HepG2 (cell line): ENCODE data around the gene RNFT2. TPM values are rescaled to one million over a fixed set of nuclear protein-coding genes. Genes with fewer than 3 reads are reported as not detected.

Experiments
- ATAC-seq: fragments of 200-7000 bp; cut with Tn5 transposase; 3 replicates; pipeline ENCODE4 v1.9.1; 2020; ENCODE audit warnings: mild to moderate bottlenecking, moderate library complexity
- BruUV-seq: library from RNA; stranded (reverse); fragments of 400-500 nt; replicated peaks from 2 replicates; lab custom pipeline; 2021; lab: Mats Ljungman, UMichigan
- CTCF ChIA-PET: fragments of 300-600 bp; formaldehyde crosslinking; extraction: SDS; loops from one replicate; lab custom pipeline; 2021; ENCODE audit warnings: low total read pairs, inconsistent platforms, low intra/inter-chr PET ratio; lab: Yijun Ruan, JAX
- POLR2A ChIA-PET: fragments of 350-600 bp; sonication (Branson Sonifier 250); formaldehyde crosslinking; loops from one replicate; lab custom pipeline; 2020; ENCODE audit warnings: antibody characterized with exemption, inconsistent platforms; lab: Yijun Ruan, JAX
- DNase-seq: peaks from one replicate; pipeline ENCODE4 v3.0.0-alpha.2; 2015; ENCODE audit warnings: low spot score
- FAIRE-seq: peaks from 3 replicates; lab custom pipeline; 2011; peaks lifted over from hg19 to GRCh38; lab: Jason Lieb, UNC
- H2AFZ ChIP-seq: one replicate; pipeline ENCODE4 v1.6.1; 2011; ENCODE audit warnings: low read length, inconsistent platforms
- H3K27ac ChIP-seq: fragments of 300-600 bp; 3 replicates; pipeline ENCODE4 v1.8.0; 2011; ENCODE audit warnings: mixed run types, mild to moderate bottlenecking, mixed read lengths, low read length, inconsistent platforms; ENCODE audit not compliant: insufficient read depth; ENCODE audit errors: extremely low read length
- H3K27me3 ChIP-seq, 2 experiments: fragments of 200-600 bp in 1 of 2; 2 replicates in 1 of 2; 3 replicates in 1 of 2; pipeline versions ENCODE4 v1.6.0 to v1.8.0; 2011; ENCODE audit warnings: low read length in 2 of 2, mild to moderate bottlenecking in 2 of 2, moderate library complexity in 2 of 2, inconsistent platforms in 1 of 2; ENCODE audit not compliant: insufficient read depth in 2 of 2, control insufficient read depth in 1 of 2
- H3K36me3 ChIP-seq, 2 experiments: fragments of 200-600 bp in 1 of 2; replicated peaks in 1 of 2; 2 replicates in 1 of 2; 3 replicates in 1 of 2; pipeline versions ENCODE4 v1.5.1 to v1.8.0; 2011; ENCODE audit warnings: low read length in 2 of 2, inconsistent platforms in 1 of 2; ENCODE audit not compliant: insufficient read depth in 2 of 2, control insufficient read depth in 1 of 2
- H3K4me1 ChIP-seq: 2 replicates; pipeline ENCODE4 v1.5.1; 2012; ENCODE audit warnings: low read length, inconsistent platforms; ENCODE audit not compliant: insufficient read depth
- H3K4me2 ChIP-seq: 2 replicates; pipeline ENCODE4 v1.6.0; 2011; ENCODE audit warnings: low read depth, low read length, inconsistent platforms
- H3K4me3 ChIP-seq, 3 experiments: fragments of 200-600 bp in 1 of 3; sonication (generic), shearing (Covaris generic) in 1 of 3; replicated peaks in 1 of 3; 2 replicates each; pipeline ENCODE4 v1.5.1; 2011 to 2016; ENCODE audit warnings: low read length in 3 of 3, inconsistent platforms in 2 of 3, low read depth in 2 of 3, mild to moderate bottlenecking in 2 of 3, control low read depth in 1 of 3, mixed read lengths in 1 of 3; ENCODE audit not compliant: insufficient read depth in 1 of 3
- H3K79me2 ChIP-seq: one replicate; pipeline ENCODE4 v1.6.1; 2011; ENCODE audit warnings: low read length, inconsistent platforms; ENCODE audit not compliant: insufficient read depth
- H3K9ac ChIP-seq: 2 replicates; pipeline ENCODE4 v1.6.0; 2011; ENCODE audit warnings: mild to moderate bottlenecking, low read depth, low read length, inconsistent platforms; ENCODE audit not compliant: insufficient read depth
- H3K9me3 ChIP-seq: 2 replicates; pipeline ENCODE4 v1.5.1; 2012; ENCODE audit warnings: mild to moderate bottlenecking, low read length
- H4K20me1 ChIP-seq: 2 replicates; pipeline ENCODE4 v1.6.0; 2011; ENCODE audit warnings: inconsistent platforms, mild to moderate bottlenecking, low read length, moderate library complexity; ENCODE audit not compliant: insufficient read depth
- IRX3 ChIP-seq: sonication (generic); formaldehyde crosslinking; IDR thresholded peaks from 2 replicates; pipeline ENCODE4 v1.8.1; 2023; ENCODE audit warnings: mild to moderate bottlenecking, low read depth, missing genetic modification reagents, borderline replicate concordance
- PHF20 ChIP-seq: sonication (generic); formaldehyde crosslinking; IDR thresholded peaks from 2 replicates; pipeline ENCODE4 v1.5.0; 2020; ENCODE audit warnings: mild to moderate bottlenecking, missing genetic modification reagents
- SP1 ChIP-seq, 2 experiments: fragments of 450-650 bp in 1 of 2; sonication (generic) in 1 of 2; formaldehyde crosslinking in 1 of 2; IDR thresholded peaks; 2 replicates each; pipeline versions ENCODE4 v1.4.0 to v1.6.1; 2016 to 2020; ENCODE audit warnings: missing genetic modification reagents in 1 of 2
- ZFP1 ChIP-seq: IDR thresholded peaks from 2 replicates; pipeline ENCODE4 v1.6.1; 2016
- ZNF382 ChIP-seq: sonication (generic); formaldehyde crosslinking; IDR thresholded peaks from 2 replicates; pipeline ENCODE4 v1.5.0; 2020; ENCODE audit warnings: missing genetic modification reagents, mild to moderate bottlenecking, borderline replicate concordance
- ZNF567 ChIP-seq: sonication (generic); formaldehyde crosslinking; IDR thresholded peaks from 2 replicates; pipeline ENCODE4 v1.8.1; 2023; ENCODE audit warnings: mild to moderate bottlenecking, missing genetic modification reagents, borderline replicate concordance
- ZNF780A ChIP-seq: sonication (generic); formaldehyde crosslinking; IDR thresholded peaks from 2 replicates; pipeline ENCODE4 v1.8.0; 2022; ENCODE audit warnings: mild to moderate bottlenecking, missing genetic modification reagents, moderate library complexity
- ZSCAN21 ChIP-seq: sonication (generic); formaldehyde crosslinking; IDR thresholded peaks from 2 replicates; pipeline ENCODE4 v1.8.0; 2022; ENCODE audit warnings: mild to moderate bottlenecking, missing genetic modification reagents, moderate library complexity, borderline replicate concordance
- WGBS: methylation state at CpG from one replicate; pipeline ENCODE4 v1.1.6; 2017; ENCODE audit warnings: low lambda C conversion rate; 5-methylcytosine and 5-hydroxymethylcytosine counted together
- in situ Hi-C: cut with HindIII; loops from 2 replicates; pipeline ENCODE4 v1.10.0; 2017; ENCODE audit warnings: low pct_unique_long_range_greater_than_20kb; ENCODE audit not compliant: extremely low pct_ligation_motif_present
- intact Hi-C: fragments of 100-400 bp; cut with micrococcal nuclease; formaldehyde crosslinking; loops from one replicate; pipeline ENCODE4 v1.10.0; 2022; ENCODE audit not compliant: unreplicated experiment
- polyA plus RNA-seq, 8 experiments: library from polyadenylated mRNA; depleted of rRNA in 3 of 8; stranded (reverse) in 7 of 8; unstranded in 1 of 8; fragments of >200 nt; fragmentation: Illumina TruSeq in 4 of 8; extraction: Trizol in 4 of 8; gene quantifications; 2 replicates each; pipeline versions ENCODE4 v1.2.1 to v1.2.3, GENCODE V29; 2011 to 2016; ENCODE audit warnings: low read depth in 4 of 8, missing spikeins in 1 of 8, mixed read lengths in 1 of 8; ENCODE audit not compliant: insufficient read depth in 1 of 8
- total RNA-seq, 5 experiments: library from RNA; depleted of rRNA; stranded (reverse); fragments of >200 nt; fragmentation: Illumina TruSeq; extraction: Trizol; gene quantifications; 2 replicates each; pipeline ENCODE4 v1.2.3, GENCODE V29; 2016; ENCODE audit warnings: low read depth in 1 of 5
- TF ChIP-seq, protein P1 (sequence below): conservative IDR thresholded peaks from 2 replicates; pipeline ENCODE4 v1.6.1; 2018; ENCODE audit warnings: missing genetic modification reagents
- TF ChIP-seq, protein P2 (sequence below): sonication (generic); formaldehyde crosslinking; IDR thresholded peaks from 2 replicates; pipeline ENCODE4 v1.5.0; 2020; ENCODE audit warnings: mild to moderate bottlenecking, missing genetic modification reagents, borderline replicate concordance

RNFT2 gene
- total and polyA plus RNA-seq, 2 of the 13 experiments (the other 11 are each of a cell fraction or from before 2014, with no cell fraction given) = 3.3 to 8.3 TPM

DNA sequence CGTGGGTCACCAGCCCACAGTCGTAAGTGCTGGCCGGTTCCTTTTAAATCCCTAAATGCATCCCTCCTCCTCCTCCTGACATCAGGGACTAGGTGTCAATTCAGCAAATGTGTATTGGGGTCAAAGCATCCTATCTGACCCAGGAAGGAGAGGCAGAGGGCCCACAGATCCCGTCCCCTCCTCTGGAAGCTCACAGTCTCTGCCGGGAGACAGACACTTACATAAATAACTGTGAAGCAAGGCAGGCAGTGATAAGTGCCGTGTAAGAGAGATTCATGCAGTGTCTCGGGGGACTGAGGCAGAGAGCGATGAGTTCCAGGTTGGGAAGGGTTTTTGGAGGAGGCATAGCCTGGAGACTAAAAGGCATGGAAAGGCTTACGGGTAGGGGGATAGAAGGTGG is 99.0 kb downstream of the RNFT2 start:
- Histone ChIP-seq H3K4me2 (no peak overlapping the region), H3K4me1 (no peaks in the 10 kb centered on the region), H3K9ac (no peak overlapping the region), H3K27ac (no peak overlapping the region), H3K4me3 (no peak overlapping the region), H2AFZ (no peak overlapping the region), H4K20me1 (no peaks in the 10 kb centered on the region), H3K27me3 (no peaks in the 10 kb centered on the region), H3K79me2 (no peaks in the 10 kb centered on the region), H3K9me3 (no peaks in the 10 kb centered on the region), H3K36me3 (no peaks in the 10 kb centered on the region; a peak in 1 of 5 replicates)
- intact Hi-C loops = no loop called here
- in situ Hi-C loops = no loop called here
- TF ChIP-seq ZNF382 (CRISPR knock-in tag) = no peak
- no peak for TF ChIP-seq ZSCAN21 (CRISPR knock-in tag)
- no peak for TF ChIP-seq ZNF780A (CRISPR knock-in tag)
- no peak for TF ChIP-seq IRX3
- TF ChIP-seq, protein P1, sequence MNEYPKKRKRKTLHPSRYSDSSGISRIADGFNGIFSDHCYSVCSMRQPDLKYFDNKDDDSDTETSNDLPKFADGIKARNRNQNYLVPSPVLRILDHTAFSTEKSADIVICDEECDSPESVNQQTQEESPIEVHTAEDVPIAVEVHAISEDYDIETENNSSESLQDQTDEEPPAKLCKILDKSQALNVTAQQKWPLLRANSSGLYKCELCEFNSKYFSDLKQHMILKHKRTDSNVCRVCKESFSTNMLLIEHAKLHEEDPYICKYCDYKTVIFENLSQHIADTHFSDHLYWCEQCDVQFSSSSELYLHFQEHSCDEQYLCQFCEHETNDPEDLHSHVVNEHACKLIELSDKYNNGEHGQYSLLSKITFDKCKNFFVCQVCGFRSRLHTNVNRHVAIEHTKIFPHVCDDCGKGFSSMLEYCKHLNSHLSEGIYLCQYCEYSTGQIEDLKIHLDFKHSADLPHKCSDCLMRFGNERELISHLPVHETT (CRISPR knock-in tag) = no peak
- TF ChIP-seq, protein P2, sequence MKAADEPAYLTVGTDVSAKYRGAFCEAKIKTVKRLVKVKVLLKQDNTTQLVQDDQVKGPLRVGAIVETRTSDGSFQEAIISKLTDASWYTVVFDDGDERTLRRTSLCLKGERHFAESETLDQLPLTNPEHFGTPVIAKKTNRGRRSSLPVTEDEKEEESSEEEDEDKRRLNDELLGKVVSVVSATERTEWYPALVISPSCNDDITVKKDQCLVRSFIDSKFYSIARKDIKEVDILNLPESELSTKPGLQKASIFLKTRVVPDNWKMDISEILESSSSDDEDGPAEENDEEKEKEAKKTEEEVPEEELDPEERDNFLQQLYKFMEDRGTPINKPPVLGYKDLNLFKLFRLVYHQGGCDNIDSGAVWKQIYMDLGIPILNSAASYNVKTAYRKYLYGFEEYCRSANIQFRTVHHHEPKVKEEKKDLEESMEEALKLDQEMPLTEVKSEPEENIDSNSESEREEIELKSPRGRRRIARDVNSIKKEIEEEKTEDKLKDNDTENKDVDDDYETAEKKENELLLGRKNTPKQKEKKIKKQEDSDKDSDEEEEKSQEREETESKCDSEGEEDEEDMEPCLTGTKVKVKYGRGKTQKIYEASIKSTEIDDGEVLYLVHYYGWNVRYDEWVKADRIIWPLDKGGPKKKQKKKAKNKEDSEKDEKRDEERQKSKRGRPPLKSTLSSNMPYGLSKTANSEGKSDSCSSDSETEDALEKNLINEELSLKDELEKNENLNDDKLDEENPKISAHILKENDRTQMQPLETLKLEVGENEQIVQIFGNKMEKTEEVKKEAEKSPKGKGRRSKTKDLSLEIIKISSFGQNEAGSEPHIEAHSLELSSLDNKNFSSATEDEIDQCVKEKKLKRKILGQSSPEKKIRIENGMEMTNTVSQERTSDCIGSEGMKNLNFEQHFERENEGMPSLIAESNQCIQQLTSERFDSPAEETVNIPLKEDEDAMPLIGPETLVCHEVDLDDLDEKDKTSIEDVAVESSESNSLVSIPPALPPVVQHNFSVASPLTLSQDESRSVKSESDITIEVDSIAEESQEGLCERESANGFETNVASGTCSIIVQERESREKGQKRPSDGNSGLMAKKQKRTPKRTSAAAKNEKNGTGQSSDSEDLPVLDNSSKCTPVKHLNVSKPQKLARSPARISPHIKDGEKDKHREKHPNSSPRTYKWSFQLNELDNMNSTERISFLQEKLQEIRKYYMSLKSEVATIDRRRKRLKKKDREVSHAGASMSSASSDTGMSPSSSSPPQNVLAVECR (CRISPR knock-in tag) = no peak
- TF ChIP-seq ZFP1 (CRISPR knock-in tag) = no peak
- no peak for TF ChIP-seq PHF20 (CRISPR knock-in tag)
- no peak for TF ChIP-seq SP1 (IDR thresholded peaks at IDR 0.05)
- no peak for TF ChIP-seq SP1 (CRISPR knock-in tag; IDR thresholded peaks at IDR 0.05)
- TF ChIP-seq ZNF567 (CRISPR knock-in tag) = no peak
- no peak for DNase-seq
- BruUV-seq = no TSS peak
- FAIRE-seq = no peak
- WGBS = 94% methylated on average over 9 of the region's 9 CpGs
- ATAC-seq = no peak
- ChIA-PET POLR2A (no interaction called here), CTCF (no interaction called here)
